ENCODE data around the gene THRB. TPM values are rescaled to one million over a fixed set of nuclear protein-coding genes. Genes with fewer than 3 reads are reported as not detected.

Gene THRB
- total RNA-seq, 1 experiment from 2014 or later = 5.8 TPM

DNA sequence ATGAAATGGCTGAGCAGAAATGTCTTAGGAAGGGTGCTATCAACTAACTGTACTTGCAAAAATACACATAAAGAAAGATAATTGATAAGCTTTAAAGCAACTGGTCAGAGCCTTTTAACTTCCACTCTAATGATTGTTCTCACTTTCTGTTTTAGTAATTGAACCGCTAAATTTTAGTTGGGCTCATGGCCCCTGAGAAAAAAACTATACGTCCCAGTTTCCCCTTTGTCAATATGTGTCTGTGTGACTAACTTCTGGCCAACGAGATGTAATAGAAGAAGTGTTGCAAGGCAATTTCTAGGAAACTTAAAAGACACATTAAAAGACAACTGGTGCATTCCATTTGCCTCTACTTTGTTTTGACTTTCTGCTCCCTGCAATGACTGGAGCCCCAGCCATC, 325.7 kb downstream of the THRB start:
- POLR2A ChIA-PET = no interaction called here
- no peaks in the 10 kb centered on the region for H3K27me3 Mint-ChIP-seq (ENCODE audit: low read depth)
- TF ChIP-seq, protein P1, sequence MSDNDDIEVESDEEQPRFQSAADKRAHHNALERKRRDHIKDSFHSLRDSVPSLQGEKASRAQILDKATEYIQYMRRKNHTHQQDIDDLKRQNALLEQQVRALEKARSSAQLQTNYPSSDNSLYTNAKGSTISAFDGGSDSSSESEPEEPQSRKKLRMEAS (CRISPR knock-in tag; IDR thresholded peaks at IDR 0.05) = no peak
- TF ChIP-seq SP1 (CRISPR knock-in tag; conservative IDR thresholded peaks at IDR 0.05) (no peak), ZNF263 (CRISPR knock-in tag; IDR thresholded peaks at IDR 0.05; ENCODE audit: low read depth) (no peak), MYBL2 (CRISPR knock-in tag; IDR thresholded peaks at IDR 0.05) (no peak), ZNF416 (CRISPR knock-in tag; IDR thresholded peaks at IDR 0.05) (no peak), ZNF138 (CRISPR knock-in tag; conservative IDR thresholded peaks at IDR 0.05) (no peak)
- TF ChIP-seq, protein P2, sequence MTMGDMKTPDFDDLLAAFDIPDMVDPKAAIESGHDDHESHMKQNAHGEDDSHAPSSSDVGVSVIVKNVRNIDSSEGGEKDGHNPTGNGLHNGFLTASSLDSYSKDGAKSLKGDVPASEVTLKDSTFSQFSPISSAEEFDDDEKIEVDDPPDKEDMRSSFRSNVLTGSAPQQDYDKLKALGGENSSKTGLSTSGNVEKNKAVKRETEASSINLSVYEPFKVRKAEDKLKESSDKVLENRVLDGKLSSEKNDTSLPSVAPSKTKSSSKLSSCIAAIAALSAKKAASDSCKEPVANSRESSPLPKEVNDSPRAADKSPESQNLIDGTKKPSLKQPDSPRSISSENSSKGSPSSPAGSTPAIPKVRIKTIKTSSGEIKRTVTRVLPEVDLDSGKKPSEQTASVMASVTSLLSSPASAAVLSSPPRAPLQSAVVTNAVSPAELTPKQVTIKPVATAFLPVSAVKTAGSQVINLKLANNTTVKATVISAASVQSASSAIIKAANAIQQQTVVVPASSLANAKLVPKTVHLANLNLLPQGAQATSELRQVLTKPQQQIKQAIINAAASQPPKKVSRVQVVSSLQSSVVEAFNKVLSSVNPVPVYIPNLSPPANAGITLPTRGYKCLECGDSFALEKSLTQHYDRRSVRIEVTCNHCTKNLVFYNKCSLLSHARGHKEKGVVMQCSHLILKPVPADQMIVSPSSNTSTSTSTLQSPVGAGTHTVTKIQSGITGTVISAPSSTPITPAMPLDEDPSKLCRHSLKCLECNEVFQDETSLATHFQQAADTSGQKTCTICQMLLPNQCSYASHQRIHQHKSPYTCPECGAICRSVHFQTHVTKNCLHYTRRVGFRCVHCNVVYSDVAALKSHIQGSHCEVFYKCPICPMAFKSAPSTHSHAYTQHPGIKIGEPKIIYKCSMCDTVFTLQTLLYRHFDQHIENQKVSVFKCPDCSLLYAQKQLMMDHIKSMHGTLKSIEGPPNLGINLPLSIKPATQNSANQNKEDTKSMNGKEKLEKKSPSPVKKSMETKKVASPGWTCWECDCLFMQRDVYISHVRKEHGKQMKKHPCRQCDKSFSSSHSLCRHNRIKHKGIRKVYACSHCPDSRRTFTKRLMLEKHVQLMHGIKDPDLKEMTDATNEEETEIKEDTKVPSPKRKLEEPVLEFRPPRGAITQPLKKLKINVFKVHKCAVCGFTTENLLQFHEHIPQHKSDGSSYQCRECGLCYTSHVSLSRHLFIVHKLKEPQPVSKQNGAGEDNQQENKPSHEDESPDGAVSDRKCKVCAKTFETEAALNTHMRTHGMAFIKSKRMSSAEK (CRISPR knock-in tag; IDR thresholded peaks at IDR 0.05; ENCODE audit: borderline replicate concordance) = no peak
- TF ChIP-seq, protein P3, sequence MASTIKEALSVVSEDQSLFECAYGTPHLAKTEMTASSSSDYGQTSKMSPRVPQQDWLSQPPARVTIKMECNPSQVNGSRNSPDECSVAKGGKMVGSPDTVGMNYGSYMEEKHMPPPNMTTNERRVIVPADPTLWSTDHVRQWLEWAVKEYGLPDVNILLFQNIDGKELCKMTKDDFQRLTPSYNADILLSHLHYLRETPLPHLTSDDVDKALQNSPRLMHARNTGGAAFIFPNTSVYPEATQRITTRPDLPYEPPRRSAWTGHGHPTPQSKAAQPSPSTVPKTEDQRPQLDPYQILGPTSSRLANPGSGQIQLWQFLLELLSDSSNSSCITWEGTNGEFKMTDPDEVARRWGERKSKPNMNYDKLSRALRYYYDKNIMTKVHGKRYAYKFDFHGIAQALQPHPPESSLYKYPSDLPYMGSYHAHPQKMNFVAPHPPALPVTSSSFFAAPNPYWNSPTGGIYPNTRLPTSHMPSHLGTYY (CRISPR knock-in tag; IDR thresholded peaks at IDR 0.05) = no peak
- ATAC-seq (no peak), DNase-seq (ENCODE audit: low spot score) (no peak)
- H3K4me3 Mint-ChIP-seq = no peak overlapping the region
- CTCF ChIA-PET = no interaction called here
- H3K4me1 Mint-ChIP-seq = peaks cover 41% of the 10 kb centered on the region
- H3K36me3 Mint-ChIP-seq = no peaks in the 10 kb centered on the region
- peaks cover 5% of the 10 kb centered on the region; the same call in 1 of the 2 replicates for H3K9me3 Mint-ChIP-seq
- no peak overlapping the region for H3K27ac Mint-ChIP-seq

DNA sequence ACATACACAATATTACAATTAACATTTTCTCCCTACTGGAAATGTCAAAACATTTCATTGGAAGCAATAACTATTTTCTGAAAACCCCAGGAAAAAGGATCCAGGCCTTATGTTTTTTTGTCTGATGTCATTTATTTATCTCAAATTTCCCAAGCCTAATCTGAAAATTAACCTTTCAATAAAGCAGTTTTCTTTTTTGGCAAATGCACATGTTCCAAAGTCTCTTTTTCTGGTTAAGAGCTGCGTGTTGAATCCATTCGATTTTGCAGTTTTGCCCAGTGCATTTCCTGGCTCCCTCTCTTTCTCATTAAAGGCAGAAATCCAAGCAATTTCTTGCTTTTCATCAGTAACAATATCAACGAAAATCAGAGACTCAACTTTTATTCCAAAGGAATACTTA, 327.2 kb downstream of the THRB start:
- ChIA-PET CTCF (interaction anchor here (1.9 kb wide), 1 partner anchor 516 kb away, joined by 4 read pairs; no protein-coding TSS in a partner anchor), POLR2A (no interaction called here)
- no peaks in the 10 kb centered on the region for H3K9me3 Mint-ChIP-seq
- no peak overlapping the region for H3K4me3 Mint-ChIP-seq
- DNase-seq (ENCODE audit: low spot score) (no peak), ATAC-seq (no peak)
- TF ChIP-seq, protein P4, sequence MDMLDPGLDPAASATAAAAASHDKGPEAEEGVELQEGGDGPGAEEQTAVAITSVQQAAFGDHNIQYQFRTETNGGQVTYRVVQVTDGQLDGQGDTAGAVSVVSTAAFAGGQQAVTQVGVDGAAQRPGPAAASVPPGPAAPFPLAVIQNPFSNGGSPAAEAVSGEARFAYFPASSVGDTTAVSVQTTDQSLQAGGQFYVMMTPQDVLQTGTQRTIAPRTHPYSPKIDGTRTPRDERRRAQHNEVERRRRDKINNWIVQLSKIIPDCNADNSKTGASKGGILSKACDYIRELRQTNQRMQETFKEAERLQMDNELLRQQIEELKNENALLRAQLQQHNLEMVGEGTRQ (CRISPR knock-in tag; IDR thresholded peaks at IDR 0.05) = no peak
- no peak for TF ChIP-seq PRRX2 (CRISPR knock-in tag; IDR thresholded peaks at IDR 0.05)
- TF ChIP-seq FOXK1 (CRISPR knock-in tag; IDR thresholded peaks at IDR 0.05) = no peak
- TF ChIP-seq, protein P5, sequence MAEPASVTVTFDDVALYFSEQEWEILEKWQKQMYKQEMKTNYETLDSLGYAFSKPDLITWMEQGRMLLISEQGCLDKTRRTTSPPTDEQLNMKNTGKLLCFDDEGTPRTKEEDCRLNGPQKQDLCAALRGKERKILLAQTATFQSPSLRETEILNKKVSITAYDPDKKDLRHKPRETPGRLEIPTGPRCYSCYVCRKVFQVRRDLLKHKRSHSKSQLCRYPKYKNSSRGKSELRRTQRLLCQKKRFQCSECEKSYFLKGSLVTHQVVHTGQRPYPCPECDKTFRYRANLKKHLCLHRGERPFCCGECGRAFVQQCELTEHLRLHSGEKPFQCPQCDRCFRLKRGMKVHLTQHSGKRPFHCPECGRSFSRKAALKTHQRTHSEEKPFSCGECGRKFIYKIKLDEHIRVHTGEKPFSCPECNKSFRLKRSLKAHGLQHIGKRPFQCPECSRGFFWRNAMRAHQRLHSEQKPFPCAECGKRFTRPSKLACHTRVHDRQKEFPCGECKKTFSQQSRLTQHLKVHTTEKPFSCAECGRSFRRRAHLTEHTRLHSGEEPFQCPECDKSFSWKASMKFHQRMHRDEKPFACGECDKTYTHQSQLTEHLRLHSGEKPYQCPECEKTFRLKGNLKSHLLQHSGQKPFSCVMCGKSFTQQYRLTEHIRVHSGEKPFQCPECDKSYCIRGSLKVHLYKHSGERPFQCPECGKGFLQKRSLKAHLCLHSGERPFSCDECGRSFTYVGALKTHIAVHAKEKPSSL (CRISPR knock-in tag; conservative IDR thresholded peaks at IDR 0.05) = no peak
- no peak for TF ChIP-seq ELF4 (CRISPR knock-in tag; IDR thresholded peaks at IDR 0.05; ENCODE audit: low read depth)
- TF ChIP-seq, protein P6, sequence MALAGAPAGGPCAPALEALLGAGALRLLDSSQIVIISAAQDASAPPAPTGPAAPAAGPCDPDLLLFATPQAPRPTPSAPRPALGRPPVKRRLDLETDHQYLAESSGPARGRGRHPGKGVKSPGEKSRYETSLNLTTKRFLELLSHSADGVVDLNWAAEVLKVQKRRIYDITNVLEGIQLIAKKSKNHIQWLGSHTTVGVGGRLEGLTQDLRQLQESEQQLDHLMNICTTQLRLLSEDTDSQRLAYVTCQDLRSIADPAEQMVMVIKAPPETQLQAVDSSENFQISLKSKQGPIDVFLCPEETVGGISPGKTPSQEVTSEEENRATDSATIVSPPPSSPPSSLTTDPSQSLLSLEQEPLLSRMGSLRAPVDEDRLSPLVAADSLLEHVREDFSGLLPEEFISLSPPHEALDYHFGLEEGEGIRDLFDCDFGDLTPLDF (CRISPR knock-in tag; IDR thresholded peaks at IDR 0.05) = no peak
- TF ChIP-seq, protein P7, sequence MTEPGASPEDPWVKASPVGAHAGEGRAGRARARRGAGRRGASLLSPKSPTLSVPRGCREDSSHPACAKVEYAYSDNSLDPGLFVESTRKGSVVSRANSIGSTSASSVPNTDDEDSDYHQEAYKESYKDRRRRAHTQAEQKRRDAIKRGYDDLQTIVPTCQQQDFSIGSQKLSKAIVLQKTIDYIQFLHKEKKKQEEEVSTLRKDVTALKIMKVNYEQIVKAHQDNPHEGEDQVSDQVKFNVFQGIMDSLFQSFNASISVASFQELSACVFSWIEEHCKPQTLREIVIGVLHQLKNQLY (CRISPR knock-in tag; IDR thresholded peaks at IDR 0.05) = no peak
- TF ChIP-seq, protein P8, sequence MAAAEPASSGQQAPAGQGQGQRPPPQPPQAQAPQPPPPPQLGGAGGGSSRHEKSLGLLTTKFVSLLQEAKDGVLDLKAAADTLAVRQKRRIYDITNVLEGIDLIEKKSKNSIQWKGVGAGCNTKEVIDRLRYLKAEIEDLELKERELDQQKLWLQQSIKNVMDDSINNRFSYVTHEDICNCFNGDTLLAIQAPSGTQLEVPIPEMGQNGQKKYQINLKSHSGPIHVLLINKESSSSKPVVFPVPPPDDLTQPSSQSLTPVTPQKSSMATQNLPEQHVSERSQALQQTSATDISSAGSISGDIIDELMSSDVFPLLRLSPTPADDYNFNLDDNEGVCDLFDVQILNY (CRISPR knock-in tag; IDR thresholded peaks at IDR 0.05) = no peak
- TF ChIP-seq, protein P9, sequence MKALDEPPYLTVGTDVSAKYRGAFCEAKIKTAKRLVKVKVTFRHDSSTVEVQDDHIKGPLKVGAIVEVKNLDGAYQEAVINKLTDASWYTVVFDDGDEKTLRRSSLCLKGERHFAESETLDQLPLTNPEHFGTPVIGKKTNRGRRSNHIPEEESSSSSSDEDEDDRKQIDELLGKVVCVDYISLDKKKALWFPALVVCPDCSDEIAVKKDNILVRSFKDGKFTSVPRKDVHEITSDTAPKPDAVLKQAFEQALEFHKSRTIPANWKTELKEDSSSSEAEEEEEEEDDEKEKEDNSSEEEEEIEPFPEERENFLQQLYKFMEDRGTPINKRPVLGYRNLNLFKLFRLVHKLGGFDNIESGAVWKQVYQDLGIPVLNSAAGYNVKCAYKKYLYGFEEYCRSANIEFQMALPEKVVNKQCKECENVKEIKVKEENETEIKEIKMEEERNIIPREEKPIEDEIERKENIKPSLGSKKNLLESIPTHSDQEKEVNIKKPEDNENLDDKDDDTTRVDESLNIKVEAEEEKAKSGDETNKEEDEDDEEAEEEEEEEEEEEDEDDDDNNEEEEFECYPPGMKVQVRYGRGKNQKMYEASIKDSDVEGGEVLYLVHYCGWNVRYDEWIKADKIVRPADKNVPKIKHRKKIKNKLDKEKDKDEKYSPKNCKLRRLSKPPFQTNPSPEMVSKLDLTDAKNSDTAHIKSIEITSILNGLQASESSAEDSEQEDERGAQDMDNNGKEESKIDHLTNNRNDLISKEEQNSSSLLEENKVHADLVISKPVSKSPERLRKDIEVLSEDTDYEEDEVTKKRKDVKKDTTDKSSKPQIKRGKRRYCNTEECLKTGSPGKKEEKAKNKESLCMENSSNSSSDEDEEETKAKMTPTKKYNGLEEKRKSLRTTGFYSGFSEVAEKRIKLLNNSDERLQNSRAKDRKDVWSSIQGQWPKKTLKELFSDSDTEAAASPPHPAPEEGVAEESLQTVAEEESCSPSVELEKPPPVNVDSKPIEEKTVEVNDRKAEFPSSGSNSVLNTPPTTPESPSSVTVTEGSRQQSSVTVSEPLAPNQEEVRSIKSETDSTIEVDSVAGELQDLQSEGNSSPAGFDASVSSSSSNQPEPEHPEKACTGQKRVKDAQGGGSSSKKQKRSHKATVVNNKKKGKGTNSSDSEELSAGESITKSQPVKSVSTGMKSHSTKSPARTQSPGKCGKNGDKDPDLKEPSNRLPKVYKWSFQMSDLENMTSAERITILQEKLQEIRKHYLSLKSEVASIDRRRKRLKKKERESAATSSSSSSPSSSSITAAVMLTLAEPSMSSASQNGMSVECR (CRISPR knock-in tag; IDR thresholded peaks at IDR 0.05; ENCODE audit: borderline replicate concordance) = no peak
- TF ChIP-seq, protein P1 (CRISPR knock-in tag; IDR thresholded peaks at IDR 0.05) = no peak
- H3K27me3 Mint-ChIP-seq (ENCODE audit: low read depth) = no peaks in the 10 kb centered on the region
- peaks cover 33% of the 10 kb centered on the region for H3K4me1 Mint-ChIP-seq
- H3K27ac Mint-ChIP-seq = no peak overlapping the region
- H3K36me3 Mint-ChIP-seq = no peaks in the 10 kb centered on the region
